GM12872 (cell line): ENCODE data around the gene LTBP1.

Experiments used
- TF ChIP-seq, protein P1 (sequence below): IDR thresholded peaks from 3 replicates; pipeline ENCODE4 v1.5.1; 2011; ENCODE audit warnings: low read depth, mild to moderate bottlenecking, low read length, moderate library complexity; ENCODE audit not compliant: insufficient read depth

LTBP1 gene

DNA sequence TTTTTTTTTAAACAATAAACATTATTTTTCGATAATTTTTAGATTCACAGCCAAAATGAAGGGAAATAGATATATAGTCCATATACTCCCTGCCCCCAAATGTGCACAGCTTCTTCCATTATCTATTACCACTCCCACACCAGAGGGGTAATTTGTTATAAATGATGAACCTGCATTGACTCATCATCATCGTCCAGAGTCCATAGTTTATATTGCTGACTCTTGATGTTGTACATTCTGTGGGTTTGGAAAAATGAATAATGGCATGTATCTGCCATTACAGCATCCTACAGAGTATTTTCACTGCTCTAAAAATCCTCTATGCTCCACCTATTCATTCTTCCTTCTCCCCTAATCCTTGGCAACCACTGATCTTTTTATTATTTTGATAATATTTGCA, 121.5 kb downstream of the LTBP1 start:
- TF ChIP-seq, protein P1, sequence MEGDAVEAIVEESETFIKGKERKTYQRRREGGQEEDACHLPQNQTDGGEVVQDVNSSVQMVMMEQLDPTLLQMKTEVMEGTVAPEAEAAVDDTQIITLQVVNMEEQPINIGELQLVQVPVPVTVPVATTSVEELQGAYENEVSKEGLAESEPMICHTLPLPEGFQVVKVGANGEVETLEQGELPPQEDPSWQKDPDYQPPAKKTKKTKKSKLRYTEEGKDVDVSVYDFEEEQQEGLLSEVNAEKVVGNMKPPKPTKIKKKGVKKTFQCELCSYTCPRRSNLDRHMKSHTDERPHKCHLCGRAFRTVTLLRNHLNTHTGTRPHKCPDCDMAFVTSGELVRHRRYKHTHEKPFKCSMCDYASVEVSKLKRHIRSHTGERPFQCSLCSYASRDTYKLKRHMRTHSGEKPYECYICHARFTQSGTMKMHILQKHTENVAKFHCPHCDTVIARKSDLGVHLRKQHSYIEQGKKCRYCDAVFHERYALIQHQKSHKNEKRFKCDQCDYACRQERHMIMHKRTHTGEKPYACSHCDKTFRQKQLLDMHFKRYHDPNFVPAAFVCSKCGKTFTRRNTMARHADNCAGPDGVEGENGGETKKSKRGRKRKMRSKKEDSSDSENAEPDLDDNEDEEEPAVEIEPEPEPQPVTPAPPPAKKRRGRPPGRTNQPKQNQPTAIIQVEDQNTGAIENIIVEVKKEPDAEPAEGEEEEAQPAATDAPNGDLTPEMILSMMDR, result no peak

DNA sequence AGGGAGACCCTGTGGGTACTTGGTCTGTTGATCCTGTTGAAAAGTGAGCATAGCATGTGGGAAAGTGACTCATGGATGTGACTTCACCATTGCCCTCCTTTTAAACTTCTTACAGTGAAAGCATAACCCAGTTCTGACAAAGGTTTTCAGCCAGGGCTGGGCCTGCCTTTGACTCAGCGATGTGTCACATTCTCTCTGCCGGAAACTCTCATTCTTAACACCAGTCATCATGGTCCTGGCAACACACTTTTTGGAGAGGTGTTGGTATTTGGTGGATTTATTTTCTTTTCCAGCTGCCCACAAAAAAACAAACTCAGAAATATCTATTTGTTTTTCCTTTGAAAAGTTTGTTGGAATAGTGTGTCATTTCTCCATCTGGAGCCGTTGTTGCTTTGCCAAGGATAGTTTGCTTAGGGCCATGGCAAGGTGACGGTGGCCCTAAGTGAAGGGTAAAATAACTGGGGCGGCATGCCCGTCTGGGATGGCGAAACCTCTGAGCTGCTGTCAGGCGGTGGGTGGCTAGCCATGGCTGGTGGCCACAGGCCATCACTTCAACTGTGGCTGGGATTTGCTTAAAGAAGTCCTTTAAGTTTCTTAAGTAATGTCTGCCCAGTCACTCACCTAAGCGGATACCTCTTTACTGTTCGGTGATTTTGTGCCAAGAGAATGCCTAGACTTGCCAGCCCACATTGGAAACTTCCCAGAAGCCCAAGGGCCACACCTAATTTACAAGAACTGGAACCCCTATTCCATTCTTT, 123.3 kb downstream of the LTBP1 start:
- TF ChIP-seq, protein P1, result no peak

DNA sequence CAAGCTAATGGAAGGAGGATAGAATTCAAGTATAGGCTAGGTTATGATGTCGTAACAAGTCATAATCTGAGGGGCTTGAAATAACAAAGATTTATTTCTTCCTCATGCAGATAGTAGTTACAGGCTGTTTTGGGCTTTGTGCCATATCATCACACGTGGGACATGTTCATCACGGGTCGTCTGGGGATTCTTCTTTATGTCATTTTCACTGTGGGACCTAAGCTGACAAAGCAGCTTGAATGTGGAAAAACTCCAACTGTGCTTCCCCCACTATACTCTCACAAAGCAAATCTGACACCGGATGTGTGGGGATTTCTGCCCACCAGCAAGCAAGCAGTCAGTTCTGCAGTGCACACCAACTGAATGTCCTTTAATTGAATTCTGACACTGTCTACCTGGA, 124.8 kb downstream of the LTBP1 start:
- TF ChIP-seq, protein P1, result no peak

DNA sequence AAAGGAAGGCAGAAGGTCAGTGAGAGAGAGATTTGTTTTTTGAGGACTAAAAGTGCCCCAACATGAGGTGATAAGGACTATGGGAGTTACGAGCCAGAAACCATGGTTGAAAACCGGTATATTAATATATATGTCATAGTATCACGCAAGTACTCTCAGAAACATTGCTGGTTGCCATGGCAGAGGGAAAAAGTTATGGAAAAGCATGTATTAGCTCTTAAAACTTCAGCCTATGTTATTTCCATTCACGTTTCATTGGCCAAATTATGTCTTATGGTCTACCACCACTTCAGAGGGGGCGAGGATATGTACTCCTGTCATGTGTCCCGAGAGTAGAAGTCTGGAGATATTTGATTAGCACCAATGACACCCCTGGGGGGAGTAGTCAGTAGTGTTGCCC, 125.9 kb downstream of the LTBP1 start:
- TF ChIP-seq, protein P1, result no peak

DNA sequence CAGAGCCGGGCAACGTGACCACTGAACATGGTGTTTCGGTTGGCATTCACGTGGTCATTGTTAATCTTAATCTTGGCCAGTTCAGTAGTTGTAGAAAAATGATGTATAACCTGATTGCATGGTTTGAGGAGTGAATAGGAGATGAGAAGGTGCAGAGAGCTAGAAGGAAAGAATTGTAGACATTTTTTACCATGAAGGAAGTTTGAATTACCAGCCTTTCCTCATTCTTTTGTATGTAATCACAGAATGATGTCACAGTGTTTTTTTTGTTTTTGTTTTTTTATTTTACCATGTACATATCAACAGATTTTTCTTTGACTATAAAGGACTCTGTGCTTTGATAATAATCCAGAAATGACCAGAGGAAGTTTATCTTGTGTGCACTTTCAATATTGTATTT, 126.3 kb downstream of the LTBP1 start:
- TF ChIP-seq, protein P1, result no peak

DNA sequence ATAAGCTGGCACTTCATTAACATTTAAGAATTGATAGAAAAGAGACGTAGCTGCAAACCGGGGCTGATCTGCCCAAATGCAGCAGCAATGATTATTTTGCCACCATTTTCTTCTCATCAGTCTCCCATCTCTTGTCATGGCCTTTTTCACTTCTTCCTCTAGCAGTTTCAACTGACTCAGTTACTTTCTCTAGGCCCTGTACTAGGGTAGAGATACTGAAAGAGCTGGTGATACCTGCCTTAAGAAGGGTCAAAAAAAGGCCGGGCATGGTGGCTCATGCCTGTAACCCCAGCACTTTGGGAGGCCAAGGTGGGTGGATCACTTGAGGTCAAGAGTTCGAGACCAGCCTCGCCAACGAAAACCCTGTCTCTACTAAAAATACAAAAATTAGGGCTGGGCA, 127.4 kb downstream of the LTBP1 start:
- TF ChIP-seq, protein P1, result no peak

DNA sequence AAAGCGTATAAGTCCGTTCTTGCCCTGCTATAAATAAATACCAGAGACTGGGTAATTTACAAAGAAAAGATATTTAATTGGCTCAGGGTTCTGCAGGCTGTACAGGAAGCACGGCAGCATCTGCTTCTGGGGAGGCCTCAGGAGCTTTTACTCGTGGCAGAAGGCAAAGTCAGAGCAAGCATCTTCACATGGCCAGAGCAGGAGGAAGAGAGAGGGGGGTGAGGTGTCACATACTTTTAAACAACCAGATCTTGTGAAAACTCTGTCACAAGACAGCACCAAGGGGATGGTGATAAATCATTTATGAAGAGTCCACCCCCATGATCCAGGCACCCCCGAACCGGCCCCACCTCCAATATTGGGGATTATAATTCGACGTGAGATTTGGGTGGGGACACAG, 130.6 kb downstream of the LTBP1 start:
- TF ChIP-seq, protein P1, result no peak
